ENCODE measurements around the gene CFAP74. TPM values are rescaled to one million over a fixed set of nuclear protein-coding genes. Genes with fewer than 3 reads are reported as not detected.

Gene CFAP74
- total RNA-seq, 2 experiments from 2014 or later, result not detected

DNA sequence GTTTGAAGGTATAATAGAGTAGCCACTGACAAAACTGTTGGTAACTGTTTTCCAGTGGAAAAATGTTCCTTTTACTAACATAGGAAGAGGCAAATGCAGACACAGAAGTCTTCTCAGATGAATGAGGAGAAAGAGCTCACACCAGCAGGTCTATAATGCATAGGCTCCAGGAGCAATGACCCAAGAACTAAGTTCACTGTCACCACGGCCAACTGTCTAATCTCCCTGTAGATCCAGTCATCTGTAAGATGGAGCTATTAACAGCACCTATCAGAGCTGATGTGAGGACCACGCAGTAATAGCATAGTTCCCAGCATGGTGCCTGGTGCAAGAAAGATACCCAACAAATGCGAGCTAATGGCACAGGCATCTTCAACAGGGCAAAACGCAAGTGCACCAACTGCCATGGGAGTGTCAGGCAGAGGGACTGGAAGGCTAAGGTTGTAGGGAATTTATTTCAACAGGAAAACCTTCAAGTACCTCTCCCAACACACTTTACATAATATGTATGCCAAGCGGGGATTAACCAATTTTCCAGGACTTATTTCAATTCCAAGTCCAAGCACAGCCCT lies 125.6 kb downstream of the CFAP74 start:
- CTCF ChIA-PET, result no interaction called here

DNA sequence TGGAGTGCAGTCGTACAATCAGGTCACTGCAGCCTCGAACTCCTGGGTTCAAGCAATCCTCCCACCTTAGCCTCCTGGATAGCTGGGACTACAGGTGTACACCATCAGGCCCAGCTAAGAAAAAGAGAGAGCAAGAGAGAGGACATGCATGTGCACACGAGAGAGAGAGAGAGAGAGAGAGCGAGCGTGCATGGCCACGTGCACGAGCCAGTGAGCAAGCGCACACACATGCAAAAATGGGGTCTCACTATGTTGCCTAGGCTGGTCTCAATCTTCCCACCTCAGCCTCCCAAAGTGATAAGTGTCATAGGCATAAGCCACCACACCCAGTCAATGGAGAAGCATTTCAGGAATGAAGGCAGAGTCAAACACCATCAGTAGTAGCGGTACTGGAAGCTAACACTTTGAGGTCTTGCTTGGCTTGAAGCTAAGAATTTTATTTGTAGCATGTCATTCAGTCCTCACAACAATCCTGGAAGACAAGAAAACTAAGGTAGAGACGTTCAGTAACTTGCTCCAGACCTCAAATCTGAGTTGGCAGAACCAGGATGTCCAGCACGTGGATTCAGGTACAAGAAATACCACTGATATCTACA lies 127.2 kb downstream of the CFAP74 start:
- POLR2A ChIA-PET, result interaction anchor here (1.1 to 1.5 kb wide), 2 partner anchors 12 to 33 kb away, joined by 5 to 7 read pairs; no protein-coding TSS in a partner anchor
- CTCF ChIA-PET, result interaction anchor here (0.9 to 1.7 kb wide), 2 partner anchors 15 to 29 kb away, joined by 3 to 5 read pairs; no protein-coding TSS in a partner anchor

More for the DNA sequence above, 125.6 kb downstream of the CFAP74 start:
- POLR2A ChIA-PET, result no interaction called here

DNA sequence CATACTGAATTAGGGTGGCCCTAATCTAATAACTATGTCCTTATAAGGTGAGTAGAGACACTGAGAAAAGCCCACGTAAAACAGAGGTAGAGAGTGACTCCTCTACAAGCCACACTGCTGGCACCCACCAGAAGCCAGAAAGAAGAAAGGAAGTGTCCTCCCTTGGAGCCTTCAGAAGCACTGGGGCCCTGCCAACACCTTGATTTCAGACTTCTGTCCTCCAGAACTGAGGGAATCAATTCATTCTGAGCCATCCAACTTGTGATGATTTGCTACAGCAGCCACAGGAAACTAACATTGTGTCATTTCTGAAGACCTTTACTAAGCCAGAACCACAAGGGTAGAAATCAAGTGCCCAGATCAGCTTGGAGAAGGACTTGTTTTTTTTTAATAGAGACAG lies 127.7 kb downstream of the CFAP74 start:
- ChIA-PET POLR2A (interaction anchor here (1.1 to 1.5 kb wide), 2 partner anchors 12 to 33 kb away, joined by 5 to 7 read pairs; no protein-coding TSS in a partner anchor), CTCF (interaction anchor here (1.3 to 1.7 kb wide), 2 partner anchors 30 to 33 kb away, joined by 4 to 5 read pairs; no protein-coding TSS in a partner anchor)

DNA sequence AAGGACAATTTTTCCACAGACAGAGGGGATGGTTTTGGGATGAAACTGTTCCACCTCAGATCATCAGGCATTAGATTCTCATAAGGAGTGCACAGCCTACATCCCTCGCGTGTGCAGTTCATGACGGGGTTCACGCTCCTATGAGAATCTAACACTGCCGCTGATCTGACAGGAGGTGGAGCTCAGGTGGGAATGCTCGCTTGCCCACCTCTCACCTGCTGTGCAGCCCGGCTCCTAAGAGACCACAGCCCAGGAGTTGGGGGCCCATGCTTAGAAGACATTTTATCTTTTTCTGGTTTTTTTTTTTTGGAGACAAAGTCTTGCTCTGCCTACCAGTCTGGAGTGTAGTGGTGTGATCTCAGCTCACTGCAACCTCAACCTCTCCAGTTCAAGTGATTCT lies 128.7 kb downstream of the CFAP74 start:
- ChIA-PET CTCF (interaction anchor here (0.8 to 1.7 kb wide), 4 partner anchors 31 to 100 kb away, joined by 3 to 5 read pairs (median 4); no protein-coding TSS in a partner anchor), POLR2A (interaction anchor here (0.6 kb wide), 1 partner anchor 30 kb away, joined by 3 read pairs; no protein-coding TSS in a partner anchor)

DNA sequence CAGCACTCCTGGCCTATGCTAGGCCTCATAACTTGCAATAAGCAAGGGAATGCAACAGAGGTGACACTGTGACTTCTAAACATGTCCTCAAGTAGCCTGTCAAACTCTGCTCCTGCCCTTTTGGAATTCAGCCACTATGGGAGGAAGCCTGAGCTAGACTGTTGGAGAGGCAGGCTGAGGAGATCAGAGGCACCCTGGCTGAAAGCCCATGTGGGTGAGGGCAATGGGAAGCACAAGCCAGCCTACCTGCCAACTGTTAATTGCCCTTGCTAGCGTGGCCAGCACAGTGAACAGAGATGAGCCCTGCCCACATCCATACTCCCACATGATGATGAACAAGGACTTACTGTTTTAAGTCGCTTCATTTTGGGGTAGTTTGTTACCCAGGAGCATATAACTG lies 130.4 kb downstream of the CFAP74 start:
- POLR2A ChIA-PET, result no interaction called here
- CTCF ChIA-PET, result no interaction called here

DNA sequence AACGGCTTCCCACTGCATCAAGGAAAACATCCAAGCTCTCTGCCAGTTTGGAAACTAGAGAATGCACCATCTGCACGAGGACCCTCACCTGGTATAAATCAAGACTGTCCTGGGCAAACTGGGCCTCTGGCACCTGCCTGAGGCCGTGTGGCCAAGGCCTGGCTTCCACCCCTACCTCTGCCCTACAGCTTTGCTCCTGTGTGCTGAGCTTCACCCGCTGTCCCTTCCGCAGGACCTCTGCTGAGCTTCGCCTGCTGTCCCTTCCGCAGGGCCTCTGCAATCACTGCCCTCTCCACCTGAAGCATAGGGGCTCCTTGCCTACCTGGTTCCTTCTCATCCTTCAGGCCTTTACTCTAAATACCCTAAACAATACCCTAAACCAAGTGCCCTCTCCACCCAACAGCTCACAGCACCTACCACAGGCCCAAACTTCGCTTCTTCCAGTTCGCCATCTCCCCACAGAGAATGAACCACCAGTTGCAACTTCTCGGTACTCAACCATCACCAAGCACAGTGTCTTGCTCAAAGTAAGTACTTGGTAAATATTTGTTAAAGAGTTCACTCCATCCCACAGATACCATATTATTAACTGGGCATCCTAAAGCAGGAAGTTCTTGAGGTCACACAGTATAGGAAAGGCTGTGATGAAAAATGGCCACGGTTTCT lies 131.1 kb downstream of the CFAP74 start:
- ChIA-PET POLR2A (interaction anchor here (0.6 kb wide), 1 partner anchor 62 kb away, joined by 5 read pairs; no protein-coding TSS in a partner anchor), CTCF (interaction anchor here (1.0 to 1.1 kb wide), 2 partner anchors 9 to 10 kb away, joined by 3 to 5 read pairs; no protein-coding TSS in a partner anchor)

Other genes starting within 250 kb of the CFAP74 start
- 10 to 100 TPM; 82.6 to 84.5 TPM for gene NADK, start 225.3 kb downstream of the CFAP74 start, total RNA-seq
- 100 to 1,000 TPM; 420 to 435 TPM for gene GNB1, start 112.7 kb downstream of the CFAP74 start, total RNA-seq
- under 1 TPM; 0.72 to 0.78 TPM for gene CALML6, start 88.5 kb downstream of the CFAP74 start, total RNA-seq
- 1 to 10 TPM in 1 of 2 experiments, under 1 TPM in 1; 0.80 to 1.4 TPM for gene TMEM52, start 84.5 kb downstream of the CFAP74 start, total RNA-seq
- gene GABRD, start 15.6 kb upstream of the CFAP74 start, total RNA-seq, result not detected
- 10 to 100 TPM; 12.6 to 13.2 TPM for gene PRKCZ, start 46.6 kb upstream of the CFAP74 start, total RNA-seq
- 10 to 100 TPM; 64.3 to 68.8 TPM for gene FAAP20, start 191.0 kb upstream of the CFAP74 start, total RNA-seq
- 10 to 100 TPM; 29.9 to 30.2 TPM for gene SKI, start 224.5 kb upstream of the CFAP74 start, total RNA-seq

Data from activated CD8-positive, alpha-beta memory T cell treated with anti-CD3 and anti-CD28 coated beads for 36 hours (primary cell).